ENCODE results near the gene CHRM1.

GRCh38 chr11:62865635-62866034 lies 55.5 kb downstream of the CHRM1 start:
- TF ChIP-seq CTCF (IDR thresholded peaks at IDR 0.05) (no peak), POLR2A (IDR thresholded peaks at IDR 0.05) (no peak)

All from thyroid gland (tissue), 4 donors.